ENCODE data around the gene TFEB. TPM values are rescaled to one million over a fixed set of nuclear protein-coding genes. Genes with fewer than 3 reads are reported as not detected.

TFEB gene
- total RNA-seq, 1 donor from 2014 or later = 40.7 TPM

DNA sequence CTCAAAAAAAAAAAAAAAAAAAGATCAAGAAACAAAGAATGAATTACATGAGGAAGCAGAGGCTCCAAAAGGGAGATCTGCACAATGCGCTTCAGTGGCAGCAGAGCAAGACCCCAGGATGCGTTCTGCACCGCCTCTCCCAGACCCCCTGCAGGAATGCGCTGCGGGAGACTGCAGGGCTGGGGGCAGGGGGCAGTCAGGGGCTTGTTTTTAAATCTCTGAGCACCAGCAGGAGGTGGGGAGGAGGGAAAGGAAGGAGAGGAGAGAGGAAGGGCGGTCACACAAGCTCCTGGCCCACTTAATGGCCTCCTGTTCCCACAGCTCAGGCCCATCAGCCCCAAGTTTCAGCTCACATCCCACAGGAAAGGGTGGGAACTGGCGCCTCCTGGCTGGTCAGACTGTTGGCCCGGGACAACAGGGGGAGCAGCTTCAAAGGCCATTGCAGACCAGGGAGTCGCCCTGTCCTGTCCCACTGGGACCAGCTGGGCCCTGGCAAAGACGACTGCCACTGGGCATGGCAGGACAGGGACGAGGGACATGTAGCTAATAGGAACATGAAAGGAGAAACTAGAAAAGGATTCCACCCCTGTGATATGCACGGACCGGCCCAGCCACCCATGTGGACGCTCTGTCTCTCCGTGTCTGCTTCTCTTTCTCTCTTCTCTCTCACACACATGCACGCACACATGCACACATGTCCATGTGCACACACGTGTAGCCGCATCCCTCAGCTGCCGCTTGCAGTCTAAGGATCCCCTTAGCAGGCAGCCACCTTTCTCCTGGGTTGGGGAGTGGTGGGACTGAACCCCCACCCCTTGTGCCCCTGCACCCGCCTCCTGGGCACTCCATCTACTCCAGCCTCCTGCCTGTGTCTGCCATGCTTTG lies 34.7 kb downstream of the TFEB start:
- ATAC-seq (ENCODE audit: poor library complexity) (peak; percentile 11), DNase-seq (peak; percentile 13)
- intact Hi-C loops (cut with DNase I) = no loop called here

DNA sequence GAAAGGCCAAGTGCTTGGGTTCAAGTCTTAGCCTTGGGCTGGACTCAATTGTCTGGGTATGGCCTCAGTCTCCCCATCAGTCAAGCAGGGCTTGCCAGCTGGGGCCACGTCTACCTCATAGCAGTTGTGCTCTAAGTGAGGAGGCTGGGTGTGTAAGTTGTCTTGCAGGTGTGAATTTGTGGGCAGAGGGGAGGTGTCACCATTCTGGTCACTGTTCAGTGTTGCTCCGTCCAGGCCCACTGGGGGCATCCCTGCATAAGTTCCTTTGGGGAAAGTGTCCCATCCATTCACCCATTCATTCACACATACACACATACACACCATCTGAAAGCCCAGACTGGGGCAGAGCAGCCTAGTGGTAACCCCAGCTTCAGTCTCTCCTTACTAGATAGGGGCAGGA lies 36.3 kb downstream of the TFEB start:
- intact Hi-C loops (cut with DNase I) = no loop called here
- DNase-seq = peak; percentile 25
- no peak for ATAC-seq (ENCODE audit: poor library complexity)

DNA sequence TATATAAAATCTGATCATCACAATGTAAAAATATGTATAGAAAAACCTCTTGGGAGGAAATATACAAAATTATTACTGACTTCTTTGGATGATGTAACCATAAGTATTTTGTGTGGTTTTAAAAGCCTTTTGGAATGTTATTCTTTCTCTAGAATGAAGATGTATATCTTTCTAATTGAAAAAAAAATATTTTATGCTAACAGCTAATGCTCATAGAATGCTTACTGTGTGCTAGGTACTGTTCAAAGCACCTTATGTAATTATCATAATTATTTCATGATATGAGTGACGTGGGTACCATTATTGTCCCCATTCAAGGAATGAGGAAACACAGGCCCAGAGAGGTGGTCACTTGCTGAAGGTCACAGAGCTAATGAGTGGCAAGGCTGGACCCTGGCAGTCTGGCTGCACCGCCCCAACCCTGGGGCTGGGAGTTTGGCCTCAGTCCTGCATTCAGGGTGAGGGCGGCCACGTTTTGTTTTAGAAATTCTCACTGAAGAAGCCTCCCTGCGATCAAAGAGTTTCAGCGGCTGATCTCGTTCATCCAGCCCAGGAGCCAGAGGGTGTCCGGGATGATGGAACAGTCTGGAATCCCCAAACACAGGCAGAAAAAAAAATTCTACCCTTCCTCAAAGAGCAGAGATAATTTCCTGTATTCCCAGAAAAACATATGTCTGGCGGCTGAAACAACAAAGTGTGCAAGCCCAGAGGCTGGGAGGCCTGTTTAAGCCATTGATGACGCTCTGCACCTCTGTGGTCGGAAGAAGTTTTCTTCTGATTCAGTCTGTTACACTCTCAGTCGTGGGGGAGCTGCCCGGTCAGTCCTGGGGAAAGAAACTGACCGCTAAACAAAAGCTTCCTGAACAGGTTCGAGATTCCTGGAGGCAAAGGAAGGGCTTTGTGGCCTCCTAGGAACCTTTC lies 37.3 kb downstream of the TFEB start:
- DNase-seq = peak; percentile 23
- intact Hi-C loops (cut with DNase I) = no loop called here
- ATAC-seq (ENCODE audit: poor library complexity) = no peak

DNA sequence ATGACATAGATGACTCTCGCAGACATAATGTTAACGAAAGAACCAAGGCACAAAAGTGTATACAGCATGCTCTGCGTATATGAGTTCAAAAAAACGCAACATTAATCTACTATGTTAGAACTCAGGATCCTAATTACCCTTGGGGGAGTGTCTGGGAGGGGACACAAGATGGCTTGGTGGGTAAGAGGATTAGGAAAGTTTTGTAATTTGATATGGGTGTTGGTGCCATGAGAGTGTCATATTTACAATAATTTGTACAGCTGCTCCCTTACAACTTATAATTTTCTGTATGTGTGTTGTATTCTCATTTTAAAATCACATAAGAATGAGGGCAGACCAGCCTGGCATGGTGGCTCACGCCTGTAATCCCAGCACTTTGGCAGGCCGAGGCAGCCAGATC lies 38.6 kb downstream of the TFEB start:
- DNase-seq (peak; percentile 23), ATAC-seq (ENCODE audit: poor library complexity) (no peak)
- intact Hi-C loops (cut with DNase I) = no loop called here

DNA sequence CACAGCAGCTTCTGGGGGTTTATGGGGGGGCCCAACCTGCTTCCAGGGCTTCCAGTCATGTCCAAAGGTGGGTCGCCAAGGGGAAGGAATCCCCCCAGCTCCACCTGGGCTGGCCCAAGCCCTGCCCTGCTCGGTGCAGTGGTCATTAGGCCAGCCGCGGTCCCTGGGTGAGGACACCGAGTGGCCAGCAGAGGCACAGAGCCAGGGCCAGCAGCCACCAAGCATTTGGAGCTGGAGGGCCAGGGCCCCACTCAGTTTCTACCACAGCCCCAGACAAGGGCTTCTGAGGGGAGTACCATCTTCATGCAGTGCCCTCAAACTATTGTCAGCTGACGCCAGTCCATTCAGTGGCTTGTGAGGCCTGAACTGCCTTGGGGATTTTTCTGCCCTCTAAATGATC lies 39.6 kb downstream of the TFEB start:
- peak; percentile 29 for DNase-seq
- intact Hi-C loops (cut with DNase I) = no loop called here
- ATAC-seq (ENCODE audit: poor library complexity) = no peak

DNA sequence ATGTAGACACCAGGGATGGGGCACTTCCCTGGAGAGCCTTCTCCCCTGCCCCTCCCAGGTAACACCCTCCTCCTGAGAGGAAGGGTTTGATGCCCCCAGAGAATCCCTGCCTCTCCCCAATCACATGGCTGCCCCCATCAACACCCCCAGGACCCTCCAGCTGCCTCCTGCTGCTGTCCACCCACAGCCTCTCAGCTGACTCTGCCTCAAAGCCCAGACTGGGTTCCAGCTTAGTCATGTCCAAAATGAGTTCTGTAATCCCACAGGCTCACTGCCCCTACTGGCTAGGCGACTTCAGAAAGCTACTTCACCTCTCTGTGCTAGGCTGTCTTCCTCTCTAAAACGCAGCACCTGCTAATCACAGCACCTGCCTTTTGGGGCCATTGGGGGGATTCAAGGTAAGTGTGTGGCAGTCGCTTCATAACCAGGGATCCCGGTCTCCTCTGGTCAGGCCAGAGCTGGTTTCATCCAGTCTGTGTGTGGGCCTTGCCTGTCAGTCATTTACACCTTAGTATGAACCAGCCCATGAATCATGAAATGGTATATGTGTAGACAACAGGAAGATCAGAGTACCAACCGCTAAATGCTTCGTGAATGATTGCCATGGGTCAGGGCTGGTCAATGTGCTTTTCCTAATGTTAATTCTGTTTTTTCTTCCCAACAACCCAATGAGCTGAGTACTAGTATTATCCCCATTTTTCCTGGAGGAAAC lies 40.4 kb downstream of the TFEB start:
- intact Hi-C loops (cut with DNase I) = no loop called here
- DNase-seq (peak; percentile 17), ATAC-seq (ENCODE audit: poor library complexity) (no peak)

DNA sequence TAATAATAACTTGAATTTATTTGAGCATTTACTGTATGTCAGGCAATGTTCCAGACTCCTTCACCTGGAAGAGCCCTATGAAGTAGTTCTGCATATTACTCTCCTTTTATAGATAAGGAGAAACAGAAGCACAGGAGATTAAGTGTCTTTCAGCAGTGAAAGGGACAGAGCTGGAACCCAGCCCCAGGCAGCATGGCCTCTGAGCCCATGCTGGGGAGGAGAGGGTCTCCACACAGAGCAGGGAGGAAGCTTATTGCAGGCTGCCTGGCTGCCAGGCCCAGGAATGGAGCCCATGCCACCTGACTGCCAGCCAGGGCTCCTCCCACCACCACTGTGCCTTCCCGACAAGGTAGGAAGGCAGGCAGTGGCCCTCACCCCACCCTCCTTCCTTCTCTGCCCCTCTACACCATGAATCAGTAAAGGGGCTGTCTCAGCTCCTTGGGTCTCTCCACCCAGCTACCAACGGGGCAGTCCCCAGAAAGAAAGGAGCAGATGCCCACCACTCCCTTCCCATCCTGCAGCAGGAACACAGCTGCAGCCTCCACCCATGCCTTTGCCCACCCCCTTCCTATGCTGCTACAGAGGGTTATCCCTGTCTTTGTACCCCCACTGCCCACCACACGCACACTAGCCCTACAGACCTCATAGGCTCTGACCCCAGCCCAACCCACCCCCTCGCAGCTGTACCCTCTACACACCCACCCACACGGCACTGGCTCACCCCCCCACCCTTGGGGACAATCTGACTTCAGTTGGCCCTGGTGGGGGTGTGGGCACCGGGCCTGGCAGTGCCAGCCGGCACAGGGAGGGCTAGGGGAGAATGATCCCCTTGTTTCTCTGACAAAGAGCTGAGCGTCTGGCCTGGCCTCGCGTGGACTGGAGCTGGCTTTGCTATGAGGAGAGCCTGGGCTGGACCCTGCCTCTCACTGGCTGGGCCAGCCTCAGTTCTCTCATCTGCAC lies 41.8 kb downstream of the TFEB start:
- intact Hi-C loops (cut with DNase I) = no loop called here
- peak; percentile 60 for ATAC-seq (ENCODE audit: poor library complexity)
- peak; percentile 45 for DNase-seq

DNA sequence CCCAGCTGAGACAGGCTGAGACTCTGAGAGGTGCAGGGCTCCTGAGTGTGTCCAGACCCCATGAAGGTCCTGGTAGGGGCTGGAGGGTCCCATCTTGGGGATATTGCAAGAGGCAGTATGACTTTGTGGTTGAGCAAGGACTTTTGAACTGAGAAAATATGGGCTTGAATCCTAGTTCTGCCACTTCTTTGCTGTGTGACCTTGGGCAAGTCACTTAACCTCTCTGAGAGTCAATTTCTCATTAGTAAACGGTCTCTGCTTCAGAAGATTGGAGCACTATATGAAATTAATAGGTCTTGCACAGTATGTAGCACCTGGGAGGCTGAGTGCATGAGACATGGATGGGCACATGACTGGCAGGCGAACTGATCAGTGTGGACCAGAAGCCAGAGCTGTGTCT lies 42.7 kb downstream of the TFEB start:
- intact Hi-C loops (cut with DNase I) = no loop called here
- DNase-seq (no peak), ATAC-seq (ENCODE audit: poor library complexity) (no peak)

DNA sequence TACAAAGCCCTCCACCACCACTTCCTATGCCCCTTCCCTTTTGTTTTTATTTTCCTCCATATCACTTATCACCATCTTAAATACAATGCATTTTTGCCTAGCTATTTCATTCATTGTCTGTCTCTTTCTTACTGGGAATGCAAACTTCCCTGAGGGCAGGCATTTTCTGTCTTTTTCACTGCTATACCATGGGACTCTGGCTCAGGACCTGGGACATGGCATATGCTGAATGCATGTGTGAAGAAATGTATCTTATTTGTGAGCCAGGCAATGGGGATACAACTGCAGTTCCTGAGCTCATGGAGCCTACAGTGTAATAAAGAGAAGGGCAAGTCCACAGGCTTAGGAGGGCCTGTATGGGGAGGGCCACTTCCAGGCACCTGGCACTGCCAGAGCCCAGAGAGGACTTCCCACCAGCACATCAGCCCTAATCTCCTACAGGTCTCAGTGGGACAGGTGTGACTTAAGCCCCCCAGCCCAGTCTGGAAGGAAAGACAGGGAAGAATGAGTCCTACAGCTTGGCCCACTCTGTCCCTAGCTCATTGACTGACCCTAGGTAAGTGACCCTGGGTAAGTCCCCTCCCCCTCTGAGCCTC lies 43.2 kb downstream of the TFEB start:
- DNase-seq (peak; percentile 18), ATAC-seq (ENCODE audit: poor library complexity) (no peak)
- intact Hi-C loops (cut with DNase I) = no loop called here

DNA sequence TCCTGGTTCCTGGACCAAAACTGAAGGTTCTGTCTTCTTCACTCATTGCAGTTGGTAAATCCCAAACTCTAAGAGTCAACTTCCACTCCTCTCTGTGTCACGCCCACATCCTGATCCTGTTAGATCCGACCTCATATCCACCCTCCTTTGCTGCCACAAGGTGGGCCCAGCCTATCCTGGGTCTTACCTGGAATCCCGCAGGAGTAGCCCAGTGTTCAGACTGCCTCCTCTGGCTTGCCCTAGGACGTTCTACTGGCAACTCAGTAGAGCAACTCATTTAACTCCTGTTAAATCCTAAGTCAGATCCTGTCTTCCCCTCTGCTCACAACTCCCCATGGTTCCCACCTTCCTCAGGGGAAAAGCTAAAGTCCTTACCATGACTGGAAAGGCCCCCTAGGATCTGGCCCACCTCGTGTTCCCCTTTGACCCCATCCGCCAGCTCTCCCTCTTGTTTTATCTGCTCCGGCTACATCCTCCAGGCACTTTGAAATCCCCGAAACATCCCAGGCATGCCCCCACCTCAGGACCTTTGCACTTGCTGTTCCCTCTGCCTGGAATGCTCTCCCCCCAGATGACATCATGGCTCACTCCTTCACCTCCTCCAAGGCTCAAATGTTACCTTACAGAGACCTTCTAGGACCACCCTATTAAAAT lies 43.9 kb downstream of the TFEB start:
- DNase-seq = peak; percentile 30
- ATAC-seq (ENCODE audit: poor library complexity) = no peak
- intact Hi-C loops (cut with DNase I) = no loop called here

DNA sequence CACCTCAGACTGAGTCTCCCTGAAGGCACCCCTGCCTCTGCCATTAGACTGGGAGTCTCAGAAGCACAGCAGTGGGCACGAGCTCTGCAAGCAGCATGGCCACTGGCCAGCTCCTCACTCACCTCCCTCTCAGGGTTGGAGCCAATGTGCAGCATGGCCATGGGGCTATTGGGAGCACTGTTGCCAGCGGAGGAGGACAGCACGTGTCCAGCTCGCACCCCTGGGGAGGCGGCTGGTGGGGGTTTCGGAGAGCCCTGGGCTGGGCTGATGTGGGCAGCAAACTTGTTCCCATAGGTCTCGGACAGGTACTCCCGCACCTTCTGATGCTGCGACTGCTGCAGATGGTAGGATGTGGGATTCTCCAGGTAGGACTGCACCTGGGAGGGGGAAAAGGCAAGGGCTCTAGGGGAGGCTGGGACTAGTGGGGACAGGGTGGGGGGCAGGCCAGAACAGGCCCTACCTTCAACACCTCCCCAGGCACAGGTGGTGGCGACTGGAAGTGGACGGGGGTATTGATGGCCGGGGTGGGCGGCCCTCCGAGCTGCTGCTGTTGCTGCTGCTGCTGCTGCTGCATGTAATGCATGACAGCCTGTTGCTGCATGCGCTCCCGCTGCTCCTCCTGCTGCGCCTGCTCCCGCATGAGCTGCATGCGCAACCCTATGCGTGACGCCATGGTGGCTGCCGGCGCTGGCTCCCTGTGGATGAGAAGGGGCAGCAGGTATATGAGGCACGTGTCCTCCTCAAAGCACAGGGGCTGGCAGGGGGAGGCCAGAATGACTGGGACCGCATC lies 44.7 kb downstream of the TFEB start:
- intact Hi-C loops (cut with DNase I) = no loop called here
- ATAC-seq (ENCODE audit: poor library complexity) (no peak), DNase-seq (peak; percentile 38)

DNA sequence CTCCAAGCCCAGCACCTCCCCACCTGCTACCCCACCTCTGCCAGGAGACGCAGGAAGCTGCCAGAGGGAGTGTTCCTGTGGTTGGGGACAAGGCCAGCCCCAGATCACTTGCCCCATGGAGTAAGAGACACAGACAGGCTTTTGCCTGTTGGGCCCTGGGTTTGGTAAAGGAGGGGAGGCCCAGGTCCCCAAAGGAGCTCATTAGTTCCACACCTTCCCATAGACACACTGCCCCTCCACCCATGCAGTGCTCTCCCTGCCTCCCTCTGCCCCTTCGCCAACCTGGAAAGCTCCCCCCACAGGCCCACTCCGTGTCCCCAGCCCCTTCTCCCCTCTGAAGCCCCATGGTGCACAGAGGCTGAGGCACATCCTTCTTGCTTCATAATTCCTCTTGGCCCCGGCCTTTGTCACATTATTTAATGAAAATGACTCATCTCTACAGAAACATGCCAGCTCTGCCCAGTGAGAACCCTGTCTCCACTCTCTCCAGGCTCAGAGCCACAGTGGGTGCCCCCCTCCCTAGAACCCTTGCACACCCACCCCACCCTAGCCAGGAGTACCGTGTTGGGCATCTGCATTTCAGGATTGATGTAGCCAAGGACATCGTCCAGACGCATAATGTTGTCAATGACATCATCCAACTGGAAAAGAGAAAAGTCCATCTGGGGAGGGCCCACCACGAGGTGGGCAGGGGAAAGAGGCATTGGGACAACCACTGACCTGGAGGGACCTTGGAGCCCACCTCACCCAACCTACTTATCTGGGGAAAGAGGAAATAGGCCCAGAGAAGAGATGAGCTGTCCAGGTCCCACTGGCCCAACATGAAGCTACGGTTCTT lies 46.0 kb downstream of the TFEB start:
- peak; percentile 26 for DNase-seq
- no peak for ATAC-seq (ENCODE audit: poor library complexity)
- intact Hi-C loops (cut with DNase I) = loop anchor here (10.0 kb wide), 1 partner anchor 225 kb away; no protein-coding TSS in a partner anchor

DNA sequence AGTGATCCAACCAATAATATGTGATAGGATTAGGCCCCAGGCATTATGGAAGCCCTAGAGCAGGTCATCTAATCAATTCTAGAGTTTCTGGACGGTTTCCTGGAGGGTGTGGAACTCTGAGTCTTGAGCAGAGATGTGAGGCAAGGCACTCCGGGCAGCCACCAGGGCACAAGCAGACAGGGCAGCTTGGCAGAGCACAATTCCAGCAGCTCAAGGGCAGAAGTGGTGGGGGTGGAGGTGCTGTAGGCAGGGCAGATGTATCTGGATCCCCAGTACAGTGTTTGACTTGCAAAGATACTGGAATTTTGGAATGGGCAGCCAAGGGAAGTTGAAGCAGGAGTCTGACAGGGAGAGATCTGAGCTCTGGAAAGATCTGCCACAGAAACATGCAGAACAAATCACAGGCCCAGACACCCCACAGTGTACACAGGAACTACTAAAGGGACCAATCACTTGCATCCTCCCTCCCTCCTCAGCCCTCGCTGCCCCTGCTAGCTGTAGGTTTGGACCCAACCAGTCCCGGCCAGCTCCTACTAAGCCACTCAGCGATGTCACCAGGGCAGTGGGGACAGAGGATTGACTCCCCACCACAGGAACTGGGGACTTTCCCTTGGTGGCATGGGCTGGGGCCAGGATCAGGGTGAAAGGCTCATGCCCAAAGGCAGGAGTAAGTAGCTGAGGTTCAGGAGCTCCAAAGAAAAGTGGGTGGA lies 47.0 kb downstream of the TFEB start:
- DNase-seq (peak; percentile 36), ATAC-seq (ENCODE audit: poor library complexity) (peak; percentile 9)
- intact Hi-C loops (cut with DNase I) = loop anchor here (10.0 kb wide), 1 partner anchor 224 kb away; no protein-coding TSS in a partner anchor

DNA sequence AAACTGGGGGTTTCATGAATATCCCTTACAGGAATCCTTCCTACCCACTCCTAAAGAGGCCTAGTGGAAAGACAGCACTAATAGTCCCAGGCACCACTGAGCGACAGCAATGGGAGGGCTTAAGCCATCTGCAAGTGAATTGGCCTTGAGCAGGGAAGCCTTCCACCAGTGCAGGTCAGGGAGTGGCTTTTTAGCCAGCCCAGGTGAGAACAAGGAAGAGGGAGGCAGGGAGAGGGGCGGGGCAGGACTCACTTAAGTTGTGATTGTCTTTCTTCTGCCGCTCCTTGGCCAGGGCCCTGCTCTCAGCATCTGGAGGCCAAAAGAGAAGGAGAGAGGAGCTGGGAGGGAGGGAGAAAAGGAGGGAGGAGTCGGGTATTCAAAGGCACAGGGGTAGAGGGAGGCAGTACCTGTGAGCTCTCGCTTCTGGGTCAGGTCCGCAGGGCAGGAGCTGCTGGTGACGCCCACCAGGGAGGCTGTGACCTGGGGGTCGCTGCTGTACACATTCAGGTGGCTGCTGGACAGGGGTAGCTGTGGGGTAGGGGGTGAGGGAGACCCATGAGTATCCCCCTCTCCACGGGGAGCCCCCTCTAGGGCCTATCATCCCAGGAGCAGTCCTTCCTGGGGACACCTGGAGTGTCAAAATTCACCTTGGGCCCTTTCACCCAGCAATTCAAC lies 47.8 kb downstream of the TFEB start:
- no peak for ATAC-seq (ENCODE audit: poor library complexity)
- intact Hi-C loops (cut with DNase I) = loop anchor here (10.0 kb wide), 1 partner anchor 223 kb away; no protein-coding TSS in a partner anchor
- peak; percentile 27 for DNase-seq

Measured in Right ventricle myocardium superior (tissue), 1 donor.